EH (cell line): ENCODE data around the gene WBP1L.
"Not testable (repeated sequence)": the region's sequence is repeated elsewhere in the genome, so short reads cannot be mapped to it uniquely, and the experiment has no call there.

Experiments used
- DNase-seq: peaks from one replicate; pipeline ENCODE4 v3.0.0-alpha.2; 2015; ENCODE audit warnings: low read depth

WBP1L gene

DNA sequence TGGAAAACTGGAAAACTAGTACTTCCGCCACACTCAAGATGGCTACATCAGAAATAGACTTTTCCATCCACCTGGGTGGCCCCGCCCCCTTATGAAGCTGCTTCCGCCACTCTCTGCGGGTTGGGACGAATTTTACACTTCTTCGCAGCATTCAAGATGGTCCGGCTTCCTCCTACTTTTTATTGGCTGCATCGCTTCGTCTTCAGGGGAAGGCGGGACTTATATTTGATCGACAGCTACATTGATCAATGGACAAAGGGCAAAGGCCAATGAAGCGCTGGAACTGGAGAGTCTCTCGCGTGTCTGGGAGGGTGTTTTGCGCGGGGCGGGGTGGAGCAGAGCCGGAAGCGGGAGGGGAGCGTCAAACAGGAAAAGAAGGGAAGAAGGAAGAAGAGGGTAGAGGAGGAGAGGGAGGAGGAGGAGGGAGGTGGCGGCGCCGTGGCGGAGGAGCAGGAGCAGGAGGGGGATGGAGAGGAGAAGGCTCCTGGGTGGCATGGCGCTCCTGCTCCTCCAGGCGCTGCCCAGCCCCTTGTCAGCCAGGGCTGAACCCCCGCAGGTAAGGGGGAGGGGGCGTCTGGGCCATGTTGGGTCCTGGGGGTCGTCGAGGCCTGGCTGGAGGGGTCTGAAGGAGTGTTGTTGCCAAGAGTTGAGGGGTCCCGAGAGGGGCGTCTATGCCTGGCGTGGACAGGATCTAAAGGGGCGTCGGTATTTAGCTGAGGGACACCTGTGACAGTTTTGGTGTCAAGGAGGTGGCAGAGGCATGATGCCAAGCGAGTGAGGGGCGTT is at the start of gene WBP1L:
WBP1L (plus strand) TSS at position 361 of the 786 bp plus-strand sequence; CDS start at position 467, 106 bp downstream.
- peak; percentile 100 for DNase-seq

GRCh38 chr10:102695401-102695800 is 48.3 kb upstream of the WBP1L start:
- not testable (repeated sequence) for DNase-seq

DNA sequence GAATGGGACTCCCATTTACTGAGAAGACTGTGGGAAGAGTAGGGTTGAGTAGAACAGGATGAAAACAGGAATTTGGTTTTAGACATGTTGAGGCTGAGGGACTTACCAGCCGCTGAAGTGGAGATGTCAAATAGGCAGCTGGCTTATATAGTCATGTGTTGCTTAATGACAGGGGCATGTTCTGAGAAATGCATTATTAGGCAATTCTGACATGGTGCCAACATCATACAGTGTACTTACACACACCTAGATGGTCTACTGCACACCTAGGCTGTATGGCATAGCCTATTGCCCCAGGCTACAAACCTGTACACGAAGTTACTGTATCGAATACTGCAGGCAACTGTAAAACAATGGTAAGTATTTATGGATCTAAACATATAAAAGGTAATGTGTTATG is 47.0 kb upstream of the WBP1L start:
- DNase-seq, result no peak

- DNase-seq, result no peak
These were observed 44.9 kb upstream of the WBP1L start for GRCh38 chr10:102698894-102699293.

- DNase-seq, result no peak
These were observed 42.5 kb upstream of the WBP1L start for GRCh38 chr10:102701272-102701671.

DNA sequence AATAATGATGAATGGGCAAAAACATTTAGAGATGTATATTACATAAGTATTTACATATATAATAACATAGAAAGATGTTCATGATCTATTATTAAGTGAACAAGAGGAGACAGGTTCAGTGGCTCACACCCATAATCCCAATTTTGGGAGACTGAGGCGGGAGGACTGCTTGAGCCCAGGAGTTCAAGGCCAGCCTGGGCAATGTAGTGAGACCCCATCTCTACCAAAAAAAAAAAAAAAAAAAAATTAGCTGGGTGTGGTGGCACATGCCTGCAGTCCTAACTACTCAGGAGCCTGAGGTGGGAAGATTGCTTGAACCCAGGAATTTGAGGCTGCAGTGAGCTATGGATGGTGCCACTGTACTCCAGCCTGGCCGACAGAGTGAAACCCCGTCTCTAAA is 42.0 kb upstream of the WBP1L start:
- DNase-seq, result no peak

- no peak for DNase-seq
These were observed 41.0 kb upstream of the WBP1L start for GRCh38 chr10:102702742-102703141.

GRCh38 chr10:102704915-102705314 is 38.8 kb upstream of the WBP1L start:
- peak; percentile 81 for DNase-seq

DNA sequence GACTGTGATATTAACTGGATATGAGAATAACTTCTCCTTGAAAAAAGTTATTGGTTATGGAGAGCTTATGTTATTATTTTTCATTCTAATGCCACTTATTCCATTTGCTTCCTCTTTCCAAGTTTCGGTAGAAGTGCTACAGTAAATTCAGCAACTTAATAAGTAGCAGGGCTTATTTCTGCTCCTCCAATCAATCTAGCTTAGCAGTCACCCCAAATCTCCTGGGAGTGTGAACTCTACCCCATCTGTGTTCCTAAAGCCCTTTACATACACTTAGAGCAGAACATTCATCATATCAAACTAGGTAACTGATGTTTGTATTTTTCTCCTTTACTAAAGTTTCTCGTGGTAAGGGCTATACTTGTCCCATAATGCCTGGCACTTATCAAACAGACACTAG is 38.2 kb upstream of the WBP1L start:
- no peak for DNase-seq

- peak; percentile 88 for DNase-seq
These were observed 33.1 kb upstream of the WBP1L start for GRCh38 chr10:102710609-102711008.

- DNase-seq, result no peak
These were observed 31.7 kb upstream of the WBP1L start for GRCh38 chr10:102712089-102712488.

DNA sequence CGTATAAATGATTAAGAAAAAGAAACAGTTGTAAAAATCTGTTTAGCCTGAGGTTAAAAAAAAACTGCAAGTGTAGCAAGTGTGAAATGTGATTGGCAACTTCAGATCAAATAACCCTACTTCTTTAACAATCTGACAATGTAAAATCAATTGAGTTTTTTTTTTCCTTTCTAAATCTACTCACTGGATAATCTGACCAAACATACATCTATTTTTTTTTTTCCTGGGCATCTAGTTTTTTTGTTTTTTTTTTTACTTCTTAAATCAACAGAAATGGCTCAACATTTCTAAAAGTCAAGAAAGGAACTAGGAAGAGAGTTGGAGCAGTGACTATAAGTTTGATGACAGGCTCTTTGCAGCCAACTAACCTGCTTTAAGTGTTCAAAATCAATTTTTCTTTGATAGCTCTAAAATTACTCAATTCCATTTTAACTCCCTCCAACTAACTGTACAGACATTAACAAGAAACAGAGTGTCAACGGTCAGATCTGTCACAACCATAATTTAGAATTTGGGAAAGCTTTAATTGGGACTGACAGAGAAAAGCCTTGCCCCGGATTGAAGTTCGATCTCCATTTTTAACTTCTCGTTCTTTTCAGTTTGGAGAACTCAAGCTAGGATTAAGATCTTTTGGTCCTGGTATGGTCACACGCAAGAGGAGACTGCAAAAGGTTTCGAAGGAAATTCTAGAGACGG is 30.8 kb upstream of the WBP1L start:
- no peak for DNase-seq

DNA sequence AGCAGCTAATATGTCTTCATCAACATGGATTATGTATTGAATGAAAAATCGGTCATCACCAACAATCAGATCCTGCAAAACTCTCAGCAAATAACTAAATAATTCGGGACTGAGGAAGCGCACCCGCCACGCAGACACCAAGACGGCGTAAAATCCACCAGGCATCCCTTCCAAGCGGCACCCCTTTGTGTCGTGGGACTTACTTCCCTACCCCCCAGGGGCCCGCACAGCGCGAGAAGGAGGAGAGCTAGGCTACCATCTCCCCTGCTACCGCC is 30.3 kb upstream of the WBP1L start:
- DNase-seq, result no peak

DNA sequence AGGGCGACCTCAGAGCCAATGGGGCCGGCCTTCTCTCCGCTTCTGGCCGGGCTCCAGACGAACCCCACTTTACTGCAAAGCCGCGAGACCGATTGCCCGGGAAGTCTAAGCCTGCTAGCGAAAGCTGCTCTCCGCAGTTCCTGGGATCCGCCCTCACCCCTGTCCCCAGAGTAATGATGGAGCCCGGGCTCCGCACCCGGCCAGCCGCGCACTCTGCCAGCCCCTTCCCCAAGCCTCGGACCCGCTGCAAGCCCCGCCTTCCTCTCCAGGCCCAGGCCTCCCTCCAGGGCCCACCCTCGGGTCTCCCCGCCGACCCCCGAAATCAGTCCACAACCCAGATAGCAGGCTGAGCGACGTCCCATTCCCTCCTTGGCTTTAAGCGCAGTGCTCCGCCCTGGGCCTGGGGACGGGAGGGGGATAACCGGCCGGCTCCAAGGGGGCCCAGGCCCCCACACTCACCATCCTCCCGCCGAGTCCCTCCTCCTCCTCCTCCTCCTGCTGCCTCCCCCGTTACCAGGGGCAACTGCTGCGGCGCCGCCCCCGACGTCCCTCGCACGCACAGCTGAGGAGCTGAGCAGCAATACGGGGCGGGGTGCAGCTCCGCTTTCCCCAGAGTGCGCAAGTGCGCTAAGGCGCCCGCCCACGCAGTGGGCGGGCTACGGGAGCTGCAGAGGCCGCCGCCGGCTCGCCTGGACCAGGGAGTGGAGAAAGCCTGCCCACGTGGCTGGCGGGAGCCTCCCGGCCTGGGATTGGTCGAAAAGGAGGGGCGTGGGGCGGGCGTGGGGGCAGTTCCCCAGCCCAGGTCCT is 29.7 kb upstream of the WBP1L start, which contains the start of gene ARL3:
ARL3 (minus strand) TSS at position 584 of the 807 bp plus-strand sequence; CDS start at position 462, 122 bp downstream.
- DNase-seq, result peak; percentile 99

GRCh38 chr10:102714621-102715455 is 28.9 kb upstream of the WBP1L start, which contains the start of gene SFXN2:
Gene SFXN2, plus strand, starts transcription at chr10:102714636. Its CDS starts 12,001 bp downstream, at chr10:102726637.
- DNase-seq, result no peak

DNA sequence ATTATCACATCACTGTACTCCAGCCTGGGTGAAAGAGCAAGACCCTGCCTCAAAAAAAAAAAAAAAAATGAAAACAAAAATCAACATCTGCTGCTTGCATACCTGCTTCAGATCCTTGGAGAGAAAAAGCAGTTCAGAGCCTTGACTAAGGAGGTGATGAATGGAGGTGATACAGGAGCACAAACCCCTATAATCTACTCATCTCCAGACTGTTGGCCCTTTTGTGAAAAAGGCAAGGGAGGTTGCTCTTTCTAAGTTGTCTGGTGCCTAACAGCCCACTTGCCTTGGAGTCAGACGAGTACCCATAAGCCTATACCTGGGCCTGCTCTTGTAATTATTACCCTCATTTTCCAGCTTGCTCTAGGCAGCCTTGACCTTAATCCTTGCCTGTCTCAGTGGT is 27.9 kb upstream of the WBP1L start:
- DNase-seq, result no peak

DNA sequence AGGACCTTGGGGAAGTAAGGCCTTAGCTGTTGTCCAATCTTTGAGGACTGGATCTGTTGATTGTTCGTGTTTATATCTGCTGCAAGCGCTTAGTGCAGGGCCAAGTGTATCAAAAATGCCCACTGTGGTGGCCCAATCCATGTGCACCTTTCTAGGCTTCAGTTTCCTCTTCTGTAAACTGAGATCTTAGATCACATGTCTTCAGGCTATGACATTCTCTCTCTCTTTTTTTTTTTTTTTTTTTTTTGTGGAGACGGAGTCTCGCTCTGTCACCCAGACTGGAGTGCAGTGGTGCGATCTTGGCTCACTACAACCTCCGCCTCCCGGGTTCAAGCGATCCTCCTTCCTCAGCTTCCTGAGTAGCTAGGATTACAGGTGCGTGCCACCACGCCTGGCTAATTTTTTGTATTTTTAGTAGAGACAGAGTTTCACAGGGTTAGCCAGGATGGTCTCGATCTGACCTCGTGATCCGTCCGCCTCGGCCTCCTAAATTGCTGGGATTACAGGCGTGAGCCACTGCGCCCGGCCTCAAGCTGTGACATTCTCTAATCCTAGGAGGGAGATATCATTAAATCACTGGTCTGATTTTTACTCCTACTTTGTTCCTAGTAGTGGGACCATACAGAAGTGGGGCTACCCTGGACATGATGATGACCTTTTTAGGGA is 26.7 kb upstream of the WBP1L start:
- not testable (repeated sequence) for DNase-seq

- peak; percentile 56 for DNase-seq
These were observed 25.5 kb upstream of the WBP1L start for GRCh38 chr10:102718220-102718619.

DNA sequence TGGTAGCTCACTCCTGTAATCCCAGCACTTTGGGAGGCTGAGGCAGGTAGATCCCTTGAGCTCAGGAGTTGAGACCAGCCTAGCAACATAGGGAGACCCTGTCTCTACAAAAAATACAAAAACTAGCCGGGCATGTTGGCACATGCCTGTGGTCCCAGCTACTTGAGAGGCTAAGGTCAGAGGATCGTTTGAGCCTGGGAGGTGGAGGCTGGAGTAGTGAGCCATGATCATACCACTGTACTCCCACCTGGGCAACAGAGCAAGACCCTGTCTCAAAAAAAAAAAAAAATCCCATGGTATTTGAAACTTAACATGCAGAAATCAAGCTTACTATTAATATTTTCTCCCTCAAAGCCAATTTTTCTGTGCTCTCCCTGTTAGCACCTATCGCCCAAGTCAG is 23.4 kb upstream of the WBP1L start:
- DNase-seq, result no peak

DNA sequence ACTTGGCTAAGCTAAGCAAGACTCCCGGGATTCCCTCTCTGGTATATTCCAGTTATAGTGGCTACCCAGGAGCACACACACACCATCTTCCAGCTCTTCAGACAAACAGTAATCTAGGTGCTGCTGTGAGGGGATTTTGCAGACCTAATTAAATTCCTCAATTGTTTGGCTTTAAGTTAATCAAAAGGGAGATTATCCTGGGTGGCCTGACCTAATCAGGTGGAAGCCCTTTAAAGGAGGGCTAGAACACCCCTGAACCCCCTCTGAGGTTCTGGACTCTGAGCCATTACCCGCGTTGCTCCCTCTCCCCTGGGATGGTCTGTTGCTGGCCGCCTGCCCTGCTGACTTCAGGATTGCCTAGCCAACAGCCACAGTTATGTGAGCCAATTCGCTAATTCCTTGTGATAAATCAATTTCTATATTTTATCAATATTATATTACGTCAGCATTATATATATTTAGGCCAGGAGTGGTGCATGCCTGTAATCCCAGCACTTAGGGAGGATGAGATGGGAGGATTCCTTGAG is 22.9 kb upstream of the WBP1L start:
- DNase-seq, result no peak

DNA sequence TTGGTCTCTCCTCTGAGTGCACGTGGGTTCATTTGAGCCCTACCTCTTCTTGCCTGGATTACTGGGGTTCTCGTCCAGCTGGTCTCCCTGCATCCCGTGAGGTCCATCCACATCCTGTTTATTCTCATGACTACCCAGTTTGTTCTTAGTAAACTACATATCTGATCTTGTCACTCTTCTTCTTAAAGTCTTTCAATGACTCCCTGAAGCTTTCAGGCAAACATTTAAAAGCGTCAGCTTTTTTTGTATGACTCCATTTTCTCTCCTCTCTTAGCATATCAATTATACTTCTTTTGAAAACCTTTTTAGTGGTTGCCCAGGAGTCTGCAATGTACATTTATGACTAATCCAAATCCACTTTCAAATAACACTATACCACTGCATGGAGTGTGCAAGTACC is 21.8 kb upstream of the WBP1L start:
- no peak for DNase-seq
